Endothelial cell of umbilical vein (primary cell): ENCODE measurements around the gene TP53RK. TPM values are rescaled to one million over a fixed set of nuclear protein-coding genes. Genes with fewer than 3 reads are reported as not detected.

Experiments used
- BruUV-seq: library from RNA; stranded (reverse); fragments of 400-500 nt; replicated peaks from 2 replicates; lab custom pipeline; 2021; lab: Mats Ljungman, UMichigan
- CTCF ChIA-PET: fragments of 300-600, 350-600 bp; sonication (Branson Sonifier 250); formaldehyde crosslinking; loops from one replicate; lab custom pipeline; 2021; ENCODE audit warnings: antibody characterized with exemption, inconsistent platforms; lab: Charles Lee
- POLR2A ChIA-PET: fragments of 300-600, 350-600 bp; sonication (Branson Sonifier 250); formaldehyde crosslinking; loops from one replicate; lab custom pipeline; 2021; ENCODE audit warnings: antibody characterized with exemption, inconsistent platforms; lab: Charles Lee
- DNase-seq: peaks from one replicate; pipeline ENCODE4 v3.0.0-alpha.2; 2011; ENCODE audit warnings: low read depth, low spot score
- FAIRE-seq: peaks from 2 replicates; lab custom pipeline; 2011; peaks lifted over from hg19 to GRCh38; lab: Jason Lieb, UNC
- H2AFZ ChIP-seq: 2 replicates; pipeline ENCODE4 v1.6.0; 2012; ENCODE audit warnings: low read depth, low read length, control low read depth, inconsistent platforms
- H3K27ac ChIP-seq: 2 replicates; pipeline ENCODE4 v1.5.1; 2011; ENCODE audit warnings: low read depth, mild to moderate bottlenecking, control low read depth, low read length, moderate library complexity; ENCODE audit not compliant: insufficient read depth
- H3K27me3 ChIP-seq, 2 experiments: 2 replicates each; pipeline versions ENCODE4 v1.6.0 to v1.6.1; 2011; ENCODE audit warnings: low read length in 2 of 2, mixed read lengths in 1 of 2; ENCODE audit not compliant: control insufficient read depth in 2 of 2, insufficient read depth in 2 of 2
- H3K36me3 ChIP-seq, 2 experiments: 2 replicates in 1 of 2; 3 replicates in 1 of 2; pipeline ENCODE4 v1.5.1; 2011; ENCODE audit warnings: low read length in 2 of 2, mild to moderate bottlenecking in 1 of 2, moderate library complexity in 1 of 2; ENCODE audit not compliant: control insufficient read depth in 2 of 2, insufficient read depth in 2 of 2; ENCODE audit errors: extremely low read depth in 1 of 2
- H3K4me1 ChIP-seq: 3 replicates; pipeline ENCODE4 v1.5.1; 2011; ENCODE audit warnings: mild to moderate bottlenecking, low read length; ENCODE audit not compliant: control insufficient read depth, insufficient read depth; ENCODE audit errors: extremely low read depth
- H3K4me2 ChIP-seq: 2 replicates; pipeline ENCODE4 v1.6.1; 2011; ENCODE audit warnings: low read length, control low read depth, mixed read lengths; ENCODE audit not compliant: insufficient read depth
- H3K4me3 ChIP-seq, 3 experiments: fragments of 200-600 bp in 1 of 3; sonication (generic), shearing (Covaris generic) in 1 of 3; replicated peaks in 1 of 3; 2 replicates each; pipeline ENCODE4 v1.5.1; 2011 to 2016; ENCODE audit warnings: control low read depth in 3 of 3, low read length in 3 of 3, mild to moderate bottlenecking in 2 of 3, inconsistent platforms in 1 of 3, low read depth in 1 of 3, moderate library complexity in 1 of 3; ENCODE audit not compliant: insufficient read depth in 1 of 3
- H3K79me2 ChIP-seq: 2 replicates; pipeline ENCODE4 v1.6.0; 2012; ENCODE audit warnings: low read length, inconsistent platforms; ENCODE audit not compliant: control insufficient read depth, insufficient read depth
- H3K9ac ChIP-seq: replicated peaks from 2 replicates; pipeline ENCODE3; 2011; ENCODE audit warnings: low read length, control low read depth; ENCODE audit not compliant: insufficient read depth; ENCODE audit errors: extremely low read depth
- H3K9me1 ChIP-seq: replicated peaks from 3 replicates; pipeline ENCODE4 v1.6.0; 2011; ENCODE audit warnings: mild to moderate bottlenecking, low read length; ENCODE audit not compliant: control insufficient read depth, insufficient read depth; ENCODE audit errors: extremely low read depth
- H3K9me3 ChIP-seq: replicated peaks from 2 replicates; pipeline ENCODE4 v1.5.1; 2012; ENCODE audit warnings: low read length, inconsistent platforms; ENCODE audit not compliant: control insufficient read depth, insufficient read depth
- H4K20me1 ChIP-seq: replicated peaks from 2 replicates; pipeline ENCODE3; 2011; ENCODE audit warnings: mild to moderate bottlenecking, low read length; ENCODE audit not compliant: control insufficient read depth, insufficient read depth; ENCODE audit errors: extremely low read depth
- CTCF ChIP-seq, 2 donors: IDR thresholded peaks; 1 replicate in 1 of 2; 2 replicates in 1 of 2; pipeline ENCODE4 v1.5.1; 2011; ENCODE audit warnings: low read length in 2 of 2, mild to moderate bottlenecking in 2 of 2, moderate library complexity in 2 of 2, control low read depth in 1 of 2, inconsistent platforms in 1 of 2, low read depth in 1 of 2; ENCODE audit not compliant: insufficient read depth in 1 of 2; ENCODE audit errors: extremely low read depth in 1 of 2
- EZH2 ChIP-seq: IDR thresholded peaks from 2 replicates; pipeline ENCODE4 v1.6.1; 2012; ENCODE audit warnings: borderline replicate concordance, low read depth, mild to moderate bottlenecking, moderate library complexity, low read length, inconsistent platforms; ENCODE audit not compliant: severe bottlenecking
- FOS ChIP-seq: IDR thresholded peaks from 2 replicates; pipeline ENCODE4 v1.6.1; 2011; ENCODE audit warnings: mild to moderate bottlenecking, low read length, moderate library complexity, borderline replicate concordance; ENCODE audit not compliant: insufficient read depth
- GATA2 ChIP-seq: IDR thresholded peaks from 2 replicates; pipeline ENCODE4 v1.7.0; 2011; ENCODE audit warnings: low read depth, mild to moderate bottlenecking, moderate library complexity, mixed read lengths, low read length; ENCODE audit not compliant: insufficient read length, insufficient read depth
- JUN ChIP-seq: IDR thresholded peaks from 2 replicates; pipeline ENCODE4 v1.6.1; 2011; ENCODE audit warnings: borderline replicate concordance, low read depth; ENCODE audit not compliant: insufficient read length, insufficient read depth
- MAX ChIP-seq: IDR thresholded peaks from 2 replicates; pipeline ENCODE4 v1.6.1; 2011; ENCODE audit not compliant: insufficient read depth, insufficient read length
- MYC ChIP-seq: IDR thresholded peaks from one replicate; pipeline ENCODE4 v1.6.1; 2011; ENCODE audit warnings: mild to moderate bottlenecking, low read depth, low read length
- POLR2A ChIP-seq: IDR thresholded peaks from 2 replicates; pipeline ENCODE4 v1.6.1; 2012; ENCODE audit warnings: low read depth, mild to moderate bottlenecking, control low read depth, low read length
- POLR2AphosphoS5 ChIP-seq: IDR thresholded peaks from 2 replicates; pipeline ENCODE4 v1.6.1; 2012; ENCODE audit warnings: low read depth, mild to moderate bottlenecking, control low read depth, low read length, moderate library complexity; ENCODE audit not compliant: insufficient read depth
- dilution Hi-C: fragments of 300-500 bp; cut with MboI; formaldehyde crosslinking; loops from one replicate; pipeline ENCODE4 v1.15.0; 2019; ENCODE audit warnings: low sequenced_read_pairs; ENCODE audit not compliant: extremely low pct_ligation_motif_present
- intact Hi-C: fragments of 100-400 bp; cut with micrococcal nuclease; formaldehyde crosslinking; loops from one replicate; pipeline ENCODE4 v1.10.0; 2022
- polyA plus RNA-seq, 4 experiments: library from polyadenylated mRNA; depleted of rRNA in 3 of 4; stranded (reverse) in 3 of 4; unstranded in 1 of 4; fragments of >200 nt; gene quantifications; 2 replicates each; pipeline versions ENCODE4 v1.2.1 to v1.2.3, GENCODE V29; 2011 to 2012; ENCODE audit warnings: missing spikeins in 1 of 4
- total RNA-seq: library from RNA; stranded (reverse); gene quantifications from 2 replicates; pipeline ENCODE4 v1.2.3, GENCODE V29; 2021

Gene TP53RK
- total and polyA plus RNA-seq, 2 donors (not counting 3 experiments of a cell fraction or from before 2014, with no cell fraction given), result 7.0 to 13.1 TPM

GRCh38 chr20:46701556-46701955, 12.3 kb upstream of the TP53RK start:
- ChIA-PET CTCF (interaction anchor here (0.6 to 1.0 kb wide), 2 partner anchors 21 to 1305 kb away, joined by 3 read pairs; no protein-coding TSS in a partner anchor), POLR2A (no interaction called here)
- Histone ChIP-seq H3K79me2 (no peaks in the 10 kb centered on the region), H3K4me2 (no peak overlapping the region), H3K4me1 (no peaks in the 10 kb centered on the region), H2AFZ (no peak overlapping the region), H4K20me1 (no peaks in the 10 kb centered on the region), H3K9ac (no peak overlapping the region), H3K9me1 (no peaks in the 10 kb centered on the region), H3K36me3 (no peaks in the 10 kb centered on the region), H3K27me3 (peaks cover 6 to 9% of the 10 kb centered on the region in 2 experiments), H3K9me3 (no peaks in the 10 kb centered on the region), H3K27ac (no peak overlapping the region), H3K4me3 (no peak overlapping the region)
- DNase-seq (no peak), FAIRE-seq (no peak)
- dilution Hi-C loops, result no loop called here
- BruUV-seq, result no TSS peak
- TF ChIP-seq FOS, result no peak
- no peak for TF ChIP-seq MAX
- TF ChIP-seq MYC, result no peak
- no peak for TF ChIP-seq CTCF (IDR thresholded peaks at IDR 0.05; ENCODE audit: extremely low read depth in 1 of 2, insufficient read depth in 1 of 2, low read depth in 1 of 2, low read length in 2 of 2)
- no peak for TF ChIP-seq GATA2
- no peak for TF ChIP-seq POLR2A
- TF ChIP-seq JUN, result no peak
- no peak for TF ChIP-seq EZH2
- no peak for TF ChIP-seq POLR2AphosphoS5
- intact Hi-C loops, result no loop called here
